GM18505 (cell line): ENCODE measurements around the gene SHBG.
A peak's percentile ranks its signal among the peaks of the same experiment; 100 is the strongest.
"Not testable (repeated sequence)": the region's sequence is repeated elsewhere in the genome, so short reads cannot be mapped to it uniquely, and the experiment has no call there.

ENCODE experiments used
- ATAC-seq: cut with Tn5 transposase; IDR thresholded peaks from one replicate; pipeline ENCODE4 v1.9.1; 2021; ENCODE audit not compliant: unreplicated experiment
- POLR2A ChIP-seq: IDR thresholded peaks from 4 replicates; pipeline ENCODE4 v1.6.1; 2011; ENCODE audit warnings: borderline replicate concordance; ENCODE audit not compliant: insufficient read depth, insufficient read length; ENCODE audit errors: extremely low read depth

Gene SHBG

GRCh38 chr17:7590743-7591142 is 39.2 kb upstream of the SHBG start:
- no peak for TF ChIP-seq POLR2A
- no peak for ATAC-seq

GRCh38 chr17:7591596-7591995 is 38.3 kb upstream of the SHBG start:
- no peak for TF ChIP-seq POLR2A
- ATAC-seq: no peak

- no peak for ATAC-seq
- TF ChIP-seq POLR2A: no peak
These were observed 37.4 kb upstream of the SHBG start for GRCh38 chr17:7592422-7593021.

- ATAC-seq: no peak
- no peak for TF ChIP-seq POLR2A
These were observed 36.6 kb upstream of the SHBG start for GRCh38 chr17:7593296-7593695.

GRCh38 chr17:7597561-7597960 is 32.4 kb upstream of the SHBG start:
- ATAC-seq: not testable (repeated sequence)

- no peak for TF ChIP-seq POLR2A
- ATAC-seq: no peak
These were observed 23.7 kb upstream of the SHBG start for GRCh38 chr17:7606280-7606679.

- no peak for ATAC-seq
- TF ChIP-seq POLR2A: no peak
These were observed 19.3 kb upstream of the SHBG start for GRCh38 chr17:7610641-7611040.

- no peak for TF ChIP-seq POLR2A
- no peak for ATAC-seq
These were observed 18.2 kb upstream of the SHBG start for GRCh38 chr17:7611635-7612293.

- no peak for TF ChIP-seq POLR2A
- no peak for ATAC-seq
These were observed 17.7 kb upstream of the SHBG start for GRCh38 chr17:7612294-7612640.

GRCh38 chr17:7613769-7614424 is 16.0 kb upstream of the SHBG start:
- no peak for TF ChIP-seq POLR2A
- no peak for ATAC-seq

- peak; percentile 79 for ATAC-seq
- TF ChIP-seq POLR2A: peak; percentile 67
These were observed 15.3 kb upstream of the SHBG start, which contains the start of gene FXR2 for GRCh38 chr17:7614425-7615264. TSS of gene FXR2 (minus strand) at chr17:7614897. CDS start at chr17:7614532, 365 bp downstream.

- TF ChIP-seq POLR2A: peak; percentile 15
- no peak for ATAC-seq
These were observed 14.6 kb upstream of the SHBG start for GRCh38 chr17:7615265-7615747.

GRCh38 chr17:7618608-7619007 is 11.3 kb upstream of the SHBG start:
- no peak for ATAC-seq
- no peak for TF ChIP-seq POLR2A
